ENCODE data around the gene MYRIP.
A peak's percentile ranks its signal among the peaks of the same experiment; 100 is the strongest.
"Not testable (repeated sequence)": the region's sequence is repeated elsewhere in the genome, so short reads cannot be mapped to it uniquely, and the experiment has no call there.

MYRIP gene

DNA sequence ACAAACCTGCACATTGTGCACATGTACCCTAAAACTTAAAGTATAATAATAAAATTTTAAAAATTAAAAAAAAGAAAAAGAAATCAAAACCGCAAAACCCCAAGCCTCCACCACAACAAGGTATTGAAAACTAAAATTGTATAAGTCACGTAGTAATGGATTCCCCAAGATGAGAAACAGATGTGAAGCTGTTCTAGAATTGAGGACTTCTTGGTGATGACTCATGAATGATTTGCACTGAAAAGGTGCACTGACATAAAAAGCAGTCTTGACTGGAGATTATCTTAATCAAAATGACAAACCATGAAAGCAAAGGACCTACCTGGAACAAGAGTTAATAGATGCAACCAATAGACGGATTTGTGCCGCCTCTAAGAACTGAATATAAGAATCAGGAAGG is 225.8 kb downstream of the MYRIP start:
- DNase-seq (ENCODE audit: low read depth in 2 of 2), result peak; percentile 86 to 88

DNA sequence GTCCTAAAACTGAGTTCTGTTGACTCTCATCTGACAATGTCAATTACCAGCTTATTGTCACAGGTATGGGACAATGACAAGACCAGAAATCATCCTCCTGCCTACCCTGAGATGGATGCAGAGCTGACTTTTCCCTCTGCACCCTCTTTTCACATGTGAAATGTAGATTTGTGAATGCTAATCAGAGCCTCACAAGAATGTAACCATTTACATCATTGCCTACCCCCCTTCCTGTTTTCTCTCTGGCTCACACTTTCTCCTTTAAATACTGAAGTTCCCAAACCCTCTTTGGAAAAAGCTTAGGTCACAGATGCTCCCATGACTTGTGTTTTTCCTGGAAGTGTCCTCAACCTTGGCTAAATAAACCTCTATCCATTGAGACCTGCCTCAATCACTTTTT is 228.2 kb downstream of the MYRIP start:
- no peak for DNase-seq (ENCODE audit: low read depth in 2 of 2)

DNA sequence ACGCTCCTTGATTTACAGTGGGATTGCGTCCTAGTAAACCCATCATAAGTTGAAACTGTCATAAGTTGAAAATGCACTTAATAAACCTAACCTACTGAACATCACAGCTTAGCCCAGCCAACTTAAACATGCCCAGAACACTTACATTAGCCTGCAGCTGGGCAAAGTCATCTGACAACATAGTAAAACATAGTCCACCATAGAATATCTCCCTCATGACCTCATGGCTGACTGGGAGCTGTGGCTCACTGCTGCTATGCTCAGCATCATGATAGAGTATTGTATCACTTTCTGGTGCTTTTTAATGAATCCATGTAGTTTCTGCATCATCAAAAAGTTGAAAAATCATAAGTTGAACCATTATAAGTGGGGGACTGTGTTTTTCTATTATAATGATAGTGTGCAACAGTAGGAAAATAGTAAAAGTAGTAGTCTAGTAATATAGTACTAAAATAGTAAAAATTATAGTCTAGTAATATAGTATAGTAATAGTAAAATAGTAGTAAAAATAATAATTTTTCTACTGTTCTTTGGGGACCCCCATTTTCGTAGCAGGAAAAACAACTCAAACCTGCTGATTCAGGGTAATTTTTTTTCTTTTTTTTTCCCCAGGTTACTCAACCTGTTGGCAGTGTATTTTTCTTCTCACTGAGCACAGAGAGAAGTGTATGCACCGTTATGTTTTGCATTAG is 233.5 kb downstream of the MYRIP start:
- DNase-seq (ENCODE audit: low read depth in 2 of 2), result no peak

DNA sequence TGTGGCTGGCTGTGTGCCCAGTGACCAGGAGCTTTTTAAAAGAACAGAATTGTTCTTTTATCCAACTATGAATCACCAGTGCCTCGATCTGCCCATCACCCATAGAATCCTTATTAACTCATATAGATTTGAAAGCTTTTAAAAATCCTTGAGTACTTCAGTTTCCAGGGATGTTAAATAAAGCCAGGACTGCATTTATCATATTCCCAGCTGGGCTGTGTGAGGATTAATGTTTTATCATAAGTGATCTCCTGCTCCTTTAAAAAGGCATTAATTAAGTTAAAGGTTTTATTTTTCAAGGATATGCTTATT is 234.0 kb downstream of the MYRIP start:
- DNase-seq (ENCODE audit: low read depth in 2 of 2), result peak; percentile 67 to 71

DNA sequence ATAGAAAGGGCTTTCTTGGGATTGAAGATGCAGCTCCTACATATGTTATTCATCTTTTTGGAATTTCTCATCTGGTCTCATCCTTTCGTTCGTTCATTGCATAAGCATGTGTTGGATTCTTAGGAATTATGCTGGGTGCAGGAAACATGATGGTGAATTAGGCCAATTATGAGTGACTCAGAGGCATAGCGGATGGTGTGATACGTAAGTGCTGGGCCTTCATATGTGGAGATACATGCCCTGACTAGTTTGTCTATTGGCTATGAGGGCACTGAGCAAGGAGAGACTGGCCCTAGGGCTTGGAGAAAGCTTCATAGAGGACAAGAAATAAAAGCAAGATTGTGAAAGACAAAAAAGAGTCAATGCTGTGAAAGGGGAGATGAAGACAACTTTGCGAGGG is 235.1 kb downstream of the MYRIP start:
- peak; percentile 93 for DNase-seq (ENCODE audit: low read depth in 2 of 2)

DNA sequence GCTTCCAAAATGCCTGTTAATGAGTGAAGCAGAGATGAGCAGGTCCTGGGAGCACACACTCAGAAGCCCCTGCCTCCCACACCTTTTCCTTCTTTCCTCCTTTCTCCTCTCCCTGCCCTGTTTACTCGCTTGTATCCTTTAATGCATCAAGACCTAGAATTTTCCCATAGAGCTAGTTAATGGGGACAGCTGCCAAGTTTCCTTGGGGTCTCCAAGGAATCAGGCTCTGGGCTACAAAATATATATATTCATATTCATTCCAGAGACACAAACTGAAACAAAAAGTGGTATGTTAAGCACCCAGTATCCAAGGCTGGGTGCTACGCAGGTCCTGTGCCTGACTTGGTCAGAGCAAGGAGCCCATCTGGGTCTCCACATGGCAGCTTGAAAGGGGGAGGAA is 235.6 kb downstream of the MYRIP start:
- DNase-seq (ENCODE audit: low read depth in 2 of 2), result no peak

DNA sequence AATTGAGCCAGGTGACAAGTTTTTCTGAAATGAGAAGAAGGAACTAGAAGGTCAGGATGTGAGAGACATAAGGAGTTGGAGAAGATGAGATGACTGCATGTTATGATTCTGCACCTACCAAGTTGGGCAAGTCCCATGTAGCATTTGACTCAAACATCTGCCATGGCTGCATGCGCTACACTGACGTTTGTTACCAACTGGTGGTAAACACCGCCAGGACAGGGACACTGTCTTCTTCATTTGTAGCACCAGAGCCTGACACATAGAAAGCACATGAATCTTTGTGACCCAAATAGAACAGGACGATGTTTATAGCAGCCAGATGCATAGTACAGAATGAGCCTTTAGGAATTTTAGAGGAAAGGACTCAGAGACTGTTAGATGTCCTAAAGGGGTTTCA is 236.7 kb downstream of the MYRIP start:
- DNase-seq (ENCODE audit: low read depth in 2 of 2), result no peak

DNA sequence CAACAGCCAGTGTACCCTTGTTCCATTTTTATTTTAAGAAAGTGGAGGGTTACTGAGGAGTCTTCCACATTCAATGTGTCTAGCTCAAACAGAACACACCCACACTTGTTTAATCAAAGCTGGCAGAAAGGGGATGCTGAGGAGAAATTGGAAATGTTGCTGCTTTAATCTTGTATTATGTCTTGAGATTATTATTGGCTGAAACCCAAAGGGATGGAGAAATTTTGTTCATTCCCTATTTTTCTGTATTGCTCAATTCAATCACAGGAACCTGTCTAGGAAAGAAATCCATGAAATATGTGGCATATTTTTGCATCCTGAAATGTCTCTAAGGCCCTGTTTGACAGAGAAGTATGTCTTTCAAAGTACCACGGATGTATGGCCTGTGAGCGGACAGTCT is 238.0 kb downstream of the MYRIP start:
- no peak for DNase-seq (ENCODE audit: low read depth in 2 of 2)

DNA sequence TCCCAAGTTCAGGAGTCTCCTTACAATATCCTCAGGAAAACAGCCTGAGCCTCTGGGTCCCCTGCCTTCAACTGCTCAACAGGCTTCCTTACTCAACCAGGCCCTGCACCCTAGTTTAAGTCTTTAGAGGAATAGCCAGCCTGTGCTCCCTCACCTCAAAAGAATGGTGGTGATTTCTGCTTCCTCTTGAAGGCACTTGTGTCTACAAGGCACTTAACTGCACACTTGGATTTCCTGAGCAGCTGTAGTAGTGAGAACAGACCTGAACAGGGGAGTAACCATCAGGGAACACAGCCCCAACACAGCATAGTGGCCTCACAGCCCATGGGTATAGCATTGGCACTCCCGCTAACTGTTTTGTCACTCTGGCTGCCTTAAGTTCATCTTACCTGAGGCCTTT is 244.3 kb downstream of the MYRIP start:
- DNase-seq (ENCODE audit: low read depth in 2 of 2), result no peak

DNA sequence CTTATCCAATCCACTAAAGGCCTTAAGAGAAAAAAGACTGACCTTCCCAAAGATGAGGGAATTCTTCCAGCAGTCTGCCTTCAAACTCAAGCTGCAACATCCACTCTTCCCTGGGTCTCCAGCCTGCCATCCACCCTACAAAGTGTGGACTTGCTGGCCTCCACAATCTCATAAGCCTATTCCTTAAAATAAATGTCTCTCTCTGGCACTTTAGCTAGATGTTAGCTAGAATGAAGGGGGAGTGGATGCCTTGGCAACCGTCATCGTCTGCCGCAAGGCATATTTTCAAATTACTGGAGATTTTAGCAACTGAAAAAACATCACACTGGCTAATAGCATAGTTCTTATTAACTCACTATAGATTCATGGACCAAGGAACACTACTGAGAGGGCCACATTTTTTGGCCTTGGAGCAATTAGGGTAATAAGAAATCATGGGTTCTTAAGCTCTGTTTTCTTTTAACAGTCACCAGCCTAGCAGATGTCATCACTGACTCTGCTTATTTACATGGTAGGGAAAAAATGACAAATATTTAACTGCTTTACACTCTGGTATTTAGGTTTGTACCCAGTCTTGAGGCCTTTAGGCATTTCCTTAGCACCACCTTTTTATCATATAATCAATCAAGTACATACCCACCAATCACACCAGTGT is 245.3 kb downstream of the MYRIP start:
- DNase-seq (ENCODE audit: low read depth in 2 of 2), result peak in 1 of 2 experiments; percentile 28

DNA sequence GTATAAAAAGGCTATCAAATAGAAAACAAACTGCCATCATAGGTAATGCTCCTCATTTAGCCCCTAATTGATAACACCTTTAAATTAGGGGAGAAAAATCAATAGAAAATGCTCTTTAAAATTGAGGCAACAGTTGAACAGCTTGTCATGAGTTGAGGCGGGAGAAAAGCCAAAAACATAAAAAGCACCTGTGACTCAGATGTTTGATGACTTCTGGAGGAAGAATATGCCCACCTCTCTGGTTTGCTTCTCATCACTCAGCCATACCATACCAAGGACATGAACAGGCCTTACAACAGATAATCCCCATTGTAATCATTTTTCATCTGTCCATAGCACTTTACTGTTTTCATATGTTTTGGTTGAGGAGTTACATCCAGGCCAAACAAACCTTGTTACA is 246.0 kb downstream of the MYRIP start:
- DNase-seq (ENCODE audit: low read depth in 2 of 2), result no peak

DNA sequence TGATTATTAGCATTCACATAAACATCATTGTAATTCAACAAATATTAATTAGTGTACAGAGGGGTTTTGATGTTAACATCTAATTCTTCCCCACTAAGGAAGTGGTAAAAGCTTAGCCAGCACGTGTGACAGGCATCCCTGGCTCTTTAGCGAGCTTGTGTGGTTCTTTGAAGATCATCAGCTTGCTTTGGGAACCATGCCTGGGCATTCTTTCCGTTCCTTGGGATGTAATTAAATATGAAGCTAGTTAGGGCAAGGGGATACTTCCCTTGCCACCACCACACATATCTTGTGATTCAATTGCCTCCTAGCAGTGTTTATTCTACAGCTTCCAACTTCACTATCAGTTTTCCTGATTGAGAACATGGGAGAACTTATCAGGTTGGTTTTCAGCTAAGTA is 246.5 kb downstream of the MYRIP start:
- no peak for DNase-seq (ENCODE audit: low read depth in 2 of 2)

DNA sequence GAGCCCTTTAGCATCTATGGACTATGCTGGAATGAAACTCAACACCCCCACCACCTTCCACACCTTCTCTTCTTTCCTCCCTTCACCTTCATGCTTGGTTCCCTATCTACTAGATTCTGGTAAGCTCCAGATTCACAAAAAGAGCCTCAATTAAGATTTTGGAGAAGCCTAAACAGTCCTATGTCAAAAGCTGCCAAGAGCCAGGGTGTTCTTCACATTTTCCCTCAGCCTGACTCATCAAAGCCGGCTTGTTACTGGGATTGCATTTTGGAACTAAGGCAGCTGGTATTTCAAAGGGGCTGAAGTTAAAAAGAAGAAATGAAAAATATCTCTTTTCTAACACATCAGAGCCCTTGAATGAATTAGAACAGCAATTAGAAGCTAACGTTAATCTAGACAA is 247.7 kb downstream of the MYRIP start:
- no peak for DNase-seq (ENCODE audit: low read depth in 2 of 2)

DNA sequence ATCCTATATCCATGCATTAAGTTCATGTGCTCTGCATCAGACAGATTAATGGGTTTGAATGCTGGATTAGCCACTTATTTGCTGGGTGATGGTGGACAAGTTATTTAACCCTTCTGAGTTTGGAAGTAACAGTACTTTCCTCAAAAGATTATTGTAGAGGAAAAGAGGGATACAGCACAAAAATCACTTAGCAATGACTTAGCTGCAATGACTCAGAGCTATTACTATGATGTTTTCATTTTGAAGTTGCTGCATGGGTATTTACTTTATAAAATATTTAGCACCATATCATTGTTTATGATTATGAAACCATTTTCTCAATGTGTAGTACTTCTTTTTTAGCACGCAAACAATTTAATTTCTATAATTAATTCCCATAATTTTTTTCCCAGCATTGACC is 248.4 kb downstream of the MYRIP start:
- DNase-seq (ENCODE audit: low read depth in 2 of 2), result no peak

DNA sequence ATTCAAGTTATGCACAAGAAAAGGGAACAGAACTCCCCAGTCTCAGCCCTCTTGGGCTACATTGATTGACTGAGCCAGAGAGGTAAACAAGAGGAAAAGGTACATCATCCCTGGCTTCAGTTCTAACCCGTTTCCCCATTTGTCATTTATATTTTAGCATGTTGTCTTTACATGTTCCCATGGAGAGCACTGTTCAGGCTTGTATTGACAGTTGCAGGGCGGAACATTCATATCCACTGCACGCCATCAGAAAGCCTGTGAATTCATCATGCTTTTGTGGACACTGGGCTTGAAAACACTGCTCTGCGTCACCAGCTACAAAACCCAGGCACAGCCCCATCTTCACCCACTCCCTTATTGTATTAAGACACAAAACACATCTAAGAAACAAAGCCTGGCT is 259.2 kb downstream of the MYRIP start:
- no peak for DNase-seq (ENCODE audit: low read depth in 2 of 2)

DNA sequence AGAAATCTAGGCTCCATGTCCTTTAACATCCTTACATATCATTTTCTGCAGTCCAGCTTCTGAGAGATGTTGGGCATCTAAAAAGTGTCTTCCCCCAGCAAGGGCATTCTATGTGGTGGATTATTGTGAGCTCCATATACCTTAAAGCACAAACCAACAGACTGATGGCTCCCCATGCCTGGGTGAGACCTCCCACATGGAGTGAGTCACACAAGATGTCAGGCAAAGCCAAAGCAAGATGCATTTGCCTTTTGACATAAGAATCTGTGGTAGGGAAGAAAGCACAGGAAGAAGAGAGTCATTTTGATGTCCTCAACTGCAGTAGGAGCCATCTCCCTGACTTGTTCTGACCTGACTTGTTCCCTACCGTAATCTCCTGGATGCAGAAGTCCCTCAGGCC is 261.4 kb downstream of the MYRIP start:
- DNase-seq (ENCODE audit: low read depth in 2 of 2), result no peak

DNA sequence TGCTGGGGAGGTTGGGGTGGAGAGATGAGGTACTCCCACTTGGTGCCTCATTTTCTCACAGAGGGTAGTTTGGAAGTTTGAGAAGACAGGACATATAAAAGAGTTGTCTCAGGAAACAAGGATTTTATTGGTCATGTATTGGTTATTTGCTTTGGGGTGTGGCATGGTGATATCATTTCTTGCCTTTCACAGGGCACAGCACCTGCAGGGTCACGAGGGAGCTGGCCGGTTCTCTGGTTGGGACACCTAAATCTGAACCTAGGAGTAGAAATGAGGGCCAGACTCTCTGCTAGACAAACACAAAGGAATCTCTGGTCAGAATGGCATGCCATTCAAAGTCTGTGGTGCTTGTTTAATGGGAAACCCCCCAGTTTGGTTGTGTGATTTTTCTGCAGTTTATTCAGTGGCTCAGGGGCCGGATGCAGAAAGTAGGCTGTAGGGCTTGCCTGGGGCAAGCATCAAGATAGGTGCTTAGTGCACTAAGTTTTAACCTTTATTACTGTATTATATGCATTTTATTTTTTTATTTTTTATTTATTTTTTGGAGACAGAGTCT is 262.4 kb downstream of the MYRIP start:
- DNase-seq (ENCODE audit: low read depth in 2 of 2), result no peak

DNA sequence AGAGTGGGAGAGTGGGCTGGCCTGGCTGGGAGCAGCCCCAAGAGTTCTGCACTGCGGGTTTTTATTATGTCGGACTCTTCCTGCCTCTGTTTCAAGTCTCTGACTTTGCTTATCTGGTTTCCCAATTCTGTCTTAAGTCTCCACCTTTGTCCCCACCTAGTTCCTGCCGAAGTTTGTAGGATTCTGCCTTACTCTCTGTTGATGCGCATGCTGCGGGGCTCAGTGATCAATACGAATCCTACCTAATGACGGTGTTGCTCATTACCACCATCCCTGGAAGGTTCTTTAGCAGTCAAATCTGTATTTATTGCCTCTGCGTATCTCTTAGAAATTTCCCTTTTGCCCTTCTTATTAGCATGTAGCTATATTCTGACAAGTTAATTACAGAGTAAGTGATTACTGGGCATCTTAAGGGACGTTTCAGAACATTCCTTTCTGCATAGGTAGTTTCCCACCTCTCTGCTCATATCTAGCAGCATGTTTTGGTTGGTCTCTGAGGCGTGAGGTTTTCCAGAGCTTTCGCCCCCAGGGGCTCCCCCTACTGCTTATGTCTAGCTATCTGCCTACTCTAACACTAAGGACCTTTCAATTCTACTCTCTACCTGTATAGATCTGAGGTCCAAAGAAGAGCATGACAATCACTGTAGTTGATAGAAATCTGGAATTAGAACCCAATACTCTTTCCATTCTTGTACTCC is 264.1 kb downstream of the MYRIP start:
- DNase-seq (ENCODE audit: low read depth in 2 of 2), result no peak

DNA sequence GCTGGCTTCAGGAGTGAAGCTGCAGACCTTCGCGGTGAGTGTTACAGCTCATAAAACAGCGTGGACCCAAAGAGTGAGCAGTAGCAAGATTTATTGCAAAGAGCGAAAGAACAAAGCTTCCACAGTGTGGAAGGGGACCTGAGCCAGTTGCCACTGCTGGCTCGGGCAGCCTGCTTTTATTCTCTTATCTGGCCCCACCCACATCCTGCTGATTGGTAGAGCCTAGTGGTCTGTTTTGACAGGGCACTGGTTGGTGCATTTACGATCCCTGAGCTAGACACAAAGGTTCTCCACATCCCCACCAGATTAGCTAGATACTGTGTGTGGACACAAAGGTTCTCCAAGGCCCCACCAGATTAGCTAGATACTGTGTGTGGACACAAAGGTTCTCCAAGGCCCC is 267.7 kb downstream of the MYRIP start:
- not testable (repeated sequence) for DNase-seq (ENCODE audit: low read depth in 2 of 2)

DNA sequence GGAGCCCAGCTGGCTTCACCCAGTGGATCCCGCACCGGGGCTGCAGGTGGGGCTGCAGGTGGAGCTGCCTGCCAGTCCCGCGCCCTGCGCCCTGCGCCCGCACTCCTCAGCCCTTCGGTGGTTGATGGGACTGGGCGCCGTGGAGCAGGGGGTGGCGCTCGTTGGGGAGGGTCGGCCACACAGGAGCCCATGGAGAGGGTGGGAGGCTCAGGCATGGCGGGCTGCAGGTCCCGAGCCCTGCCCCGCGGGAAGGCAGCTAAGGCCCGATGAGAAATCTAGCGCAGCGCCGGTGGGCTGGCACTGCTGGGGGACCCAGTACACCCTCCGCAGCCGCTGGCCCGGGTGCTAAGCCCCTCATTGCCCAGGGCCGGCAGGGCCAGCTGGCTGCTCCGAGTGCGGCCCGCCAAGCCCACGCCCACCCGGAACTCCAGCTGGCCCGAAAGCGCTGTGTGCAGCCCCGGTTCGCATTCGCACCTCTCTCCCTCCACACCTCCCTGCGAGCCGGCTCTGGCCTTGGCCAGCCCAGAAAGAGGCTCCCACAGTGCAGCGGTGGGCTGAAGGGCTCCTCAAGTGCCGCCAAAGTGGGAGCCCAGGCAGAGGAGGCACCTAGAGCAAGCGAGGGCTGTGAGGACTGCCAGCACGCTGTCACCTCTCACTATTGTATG is 268.6 kb downstream of the MYRIP start:
- DNase-seq (ENCODE audit: low read depth in 2 of 2), result not testable (repeated sequence)

DNA sequence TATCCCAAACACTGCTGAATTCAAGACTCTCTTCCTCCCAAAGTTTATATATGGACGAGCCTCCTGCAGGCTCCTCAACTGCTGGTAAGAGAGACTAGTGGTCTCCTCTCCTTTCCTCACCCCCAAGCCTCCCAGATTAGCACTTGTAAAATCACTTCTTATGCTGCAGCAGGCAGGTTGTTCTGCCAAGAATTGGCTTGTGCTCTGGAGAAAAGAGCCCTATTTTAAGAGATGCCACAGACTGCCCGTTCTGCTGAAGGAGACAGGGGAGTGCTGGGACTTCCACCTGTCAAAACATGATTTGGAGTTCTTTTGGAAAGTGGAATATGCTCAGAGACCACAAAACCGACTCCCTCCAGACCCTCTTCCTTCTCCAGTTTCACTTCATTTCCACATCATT is 269.2 kb downstream of the MYRIP start:
- DNase-seq (ENCODE audit: low read depth in 2 of 2), result no peak

DNA sequence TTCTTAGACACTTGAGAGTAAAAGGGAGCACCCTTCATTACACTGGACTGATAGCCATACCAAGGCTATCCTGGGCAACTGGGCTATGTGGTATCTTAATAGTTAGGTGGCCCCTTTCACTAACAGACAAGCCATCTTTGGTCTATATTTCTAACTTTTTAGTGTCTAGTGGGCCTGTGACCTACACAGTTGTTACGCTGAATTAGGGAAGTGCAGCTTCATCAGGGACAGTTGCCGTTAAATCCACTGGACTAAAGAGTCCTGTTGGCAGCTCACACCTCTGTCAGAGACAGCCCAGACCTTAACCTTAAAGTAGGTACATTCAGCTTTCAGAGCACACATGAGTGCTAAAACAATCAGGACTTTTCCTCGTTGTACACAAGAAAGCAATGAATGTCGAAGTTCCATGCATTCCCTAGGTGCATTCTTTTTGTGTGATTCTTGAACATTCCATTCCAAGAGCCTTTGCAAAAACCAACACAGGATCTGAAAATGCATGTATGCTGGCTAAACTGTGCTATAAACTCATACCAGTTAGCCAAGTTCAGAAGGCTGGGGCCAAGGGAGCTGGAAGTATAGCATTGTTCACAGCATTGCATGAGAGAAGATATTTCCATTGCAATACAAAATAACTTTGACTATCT is 269.9 kb downstream of the MYRIP start:
- DNase-seq (ENCODE audit: low read depth in 2 of 2), result peak; percentile 88 to 89

Measured in fibroblast of skin of left biceps (primary cell).